ENCODE results near the gene ZNF415.

GRCh38 chr19:53172889-53173288 is 40.2 kb upstream of the ZNF415 start:
- TF ChIP-seq, protein P1, sequence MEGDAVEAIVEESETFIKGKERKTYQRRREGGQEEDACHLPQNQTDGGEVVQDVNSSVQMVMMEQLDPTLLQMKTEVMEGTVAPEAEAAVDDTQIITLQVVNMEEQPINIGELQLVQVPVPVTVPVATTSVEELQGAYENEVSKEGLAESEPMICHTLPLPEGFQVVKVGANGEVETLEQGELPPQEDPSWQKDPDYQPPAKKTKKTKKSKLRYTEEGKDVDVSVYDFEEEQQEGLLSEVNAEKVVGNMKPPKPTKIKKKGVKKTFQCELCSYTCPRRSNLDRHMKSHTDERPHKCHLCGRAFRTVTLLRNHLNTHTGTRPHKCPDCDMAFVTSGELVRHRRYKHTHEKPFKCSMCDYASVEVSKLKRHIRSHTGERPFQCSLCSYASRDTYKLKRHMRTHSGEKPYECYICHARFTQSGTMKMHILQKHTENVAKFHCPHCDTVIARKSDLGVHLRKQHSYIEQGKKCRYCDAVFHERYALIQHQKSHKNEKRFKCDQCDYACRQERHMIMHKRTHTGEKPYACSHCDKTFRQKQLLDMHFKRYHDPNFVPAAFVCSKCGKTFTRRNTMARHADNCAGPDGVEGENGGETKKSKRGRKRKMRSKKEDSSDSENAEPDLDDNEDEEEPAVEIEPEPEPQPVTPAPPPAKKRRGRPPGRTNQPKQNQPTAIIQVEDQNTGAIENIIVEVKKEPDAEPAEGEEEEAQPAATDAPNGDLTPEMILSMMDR (IDR thresholded peaks at IDR 0.05; ENCODE audit: insufficient read depth, low read length, poor library complexity, severe bottlenecking): no peak
- no peak for TF ChIP-seq EZH2phosphoT487 (conservative IDR thresholded peaks at IDR 0.05; ENCODE audit: low read length)

All from SU-DHL-6 (cell line).